ENCODE data around the gene PRKCZ. TPM values are rescaled to one million over a fixed set of nuclear protein-coding genes. Genes with fewer than 3 reads are reported as not detected.

The PRKCZ gene
- total and polyA plus RNA-seq, 2 experiments from 2014 or later: 26.2 to 36.9 TPM

DNA sequence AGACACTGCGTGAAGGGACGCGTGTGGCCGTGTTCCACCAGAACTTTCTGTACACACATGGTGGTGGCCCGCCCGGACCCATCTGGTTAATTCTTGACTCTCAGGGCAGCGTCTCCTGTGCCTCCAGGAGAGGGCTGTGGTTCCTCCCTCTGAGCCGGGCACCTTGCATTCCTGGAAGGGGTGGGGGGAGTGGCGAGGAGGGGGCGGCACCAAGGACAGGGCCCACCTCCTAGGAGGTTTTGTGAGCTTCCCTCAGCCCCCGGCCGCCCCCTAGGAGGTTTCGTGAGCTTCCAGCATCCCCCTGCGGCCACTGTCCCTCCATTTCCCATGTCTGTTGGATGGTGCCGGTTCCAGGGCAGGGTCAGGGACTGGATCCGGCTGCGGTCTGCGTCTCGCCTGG lies 115.4 kb downstream of the PRKCZ start:
- Histone ChIP-seq H3F3A (replicated peaks; ENCODE audit: low read depth) (peaks cover 3% of the 10 kb centered on the region; the same call in 1 of the 2 replicates), H3K4me3 (no peak overlapping the region), H3K4me2 (no peak overlapping the region), H3K4me1 (ENCODE audit: insufficient read depth) (0 out of 2 replicates have a peak, but pooled peaks cover 3% of the 10 kb centered on the region), H3K27me3 (ENCODE audit: insufficient read depth) (no peaks in the 10 kb centered on the region), H4K20me1 (replicated peaks; ENCODE audit: insufficient read depth) (no peaks in the 10 kb centered on the region; the same call in 1 of the 2 replicates), H2AFZ (no peak overlapping the region), H3K27ac (ENCODE audit: low read depth) (0 out of 2 replicates have a peak overlapping the region, but pooled peaks have one; percentile 45), H3K9me2 (ENCODE audit: insufficient read depth) (no peaks in the 10 kb centered on the region), H3K79me2 (replicated peaks; ENCODE audit: insufficient read depth) (no peaks in the 10 kb centered on the region), H3K36me3 (ENCODE audit: insufficient read depth) (no peaks in the 10 kb centered on the region)
- Mint-ChIP-seq H3K27ac (no peak overlapping the region), H3K4me1 (peaks cover 2% of the 10 kb centered on the region; the same call in 1 of the 3 replicates), H3K4me3 (no peak overlapping the region), H3K36me3 (ENCODE audit: low read depth) (peaks cover 17% of the 10 kb centered on the region), H3K9me3 (no peaks in the 10 kb centered on the region), H3K27me3 (ENCODE audit: insufficient read depth, low read depth, poor library complexity) (peaks cover 5% of the 10 kb centered on the region)
- TF ChIP-seq, protein P1, sequence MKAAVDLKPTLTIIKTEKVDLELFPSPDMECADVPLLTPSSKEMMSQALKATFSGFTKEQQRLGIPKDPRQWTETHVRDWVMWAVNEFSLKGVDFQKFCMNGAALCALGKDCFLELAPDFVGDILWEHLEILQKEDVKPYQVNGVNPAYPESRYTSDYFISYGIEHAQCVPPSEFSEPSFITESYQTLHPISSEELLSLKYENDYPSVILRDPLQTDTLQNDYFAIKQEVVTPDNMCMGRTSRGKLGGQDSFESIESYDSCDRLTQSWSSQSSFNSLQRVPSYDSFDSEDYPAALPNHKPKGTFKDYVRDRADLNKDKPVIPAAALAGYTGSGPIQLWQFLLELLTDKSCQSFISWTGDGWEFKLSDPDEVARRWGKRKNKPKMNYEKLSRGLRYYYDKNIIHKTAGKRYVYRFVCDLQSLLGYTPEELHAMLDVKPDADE (IDR thresholded peaks at IDR 0.05): no peak
- TF ChIP-seq, protein P2, sequence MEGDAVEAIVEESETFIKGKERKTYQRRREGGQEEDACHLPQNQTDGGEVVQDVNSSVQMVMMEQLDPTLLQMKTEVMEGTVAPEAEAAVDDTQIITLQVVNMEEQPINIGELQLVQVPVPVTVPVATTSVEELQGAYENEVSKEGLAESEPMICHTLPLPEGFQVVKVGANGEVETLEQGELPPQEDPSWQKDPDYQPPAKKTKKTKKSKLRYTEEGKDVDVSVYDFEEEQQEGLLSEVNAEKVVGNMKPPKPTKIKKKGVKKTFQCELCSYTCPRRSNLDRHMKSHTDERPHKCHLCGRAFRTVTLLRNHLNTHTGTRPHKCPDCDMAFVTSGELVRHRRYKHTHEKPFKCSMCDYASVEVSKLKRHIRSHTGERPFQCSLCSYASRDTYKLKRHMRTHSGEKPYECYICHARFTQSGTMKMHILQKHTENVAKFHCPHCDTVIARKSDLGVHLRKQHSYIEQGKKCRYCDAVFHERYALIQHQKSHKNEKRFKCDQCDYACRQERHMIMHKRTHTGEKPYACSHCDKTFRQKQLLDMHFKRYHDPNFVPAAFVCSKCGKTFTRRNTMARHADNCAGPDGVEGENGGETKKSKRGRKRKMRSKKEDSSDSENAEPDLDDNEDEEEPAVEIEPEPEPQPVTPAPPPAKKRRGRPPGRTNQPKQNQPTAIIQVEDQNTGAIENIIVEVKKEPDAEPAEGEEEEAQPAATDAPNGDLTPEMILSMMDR (conservative IDR thresholded peaks at IDR 0.05; ENCODE audit: low read depth in 2 of 2): no peak
- TF ChIP-seq NANOG (IDR thresholded peaks at IDR 0.05; ENCODE audit: borderline replicate concordance) (no peak), ZNF331 (CRISPR knock-in tag; IDR thresholded peaks at IDR 0.05; ENCODE audit: low read depth) (no peak), JUNB (IDR thresholded peaks at IDR 0.05; ENCODE audit: unreplicated experiment) (no peak), EZH2phosphoT487 (IDR thresholded peaks at IDR 0.05; ENCODE audit: unreplicated experiment) (no peak), CREB1 (CRISPR knock-in tag; IDR thresholded peaks at IDR 0.05; ENCODE audit: low read depth) (no peak), POLR2AphosphoS5 (IDR thresholded peaks at IDR 0.05; ENCODE audit: low read depth) (no peak), STAT1 (IDR thresholded peaks at IDR 0.05; ENCODE audit: unreplicated experiment) (no peak), EZH2 (IDR thresholded peaks at IDR 0.05; ENCODE audit: low read depth, unreplicated experiment) (no peak), ZNF114 (CRISPR knock-in tag; IDR thresholded peaks at IDR 0.05) (no peak)
- TF ChIP-seq, protein P3, sequence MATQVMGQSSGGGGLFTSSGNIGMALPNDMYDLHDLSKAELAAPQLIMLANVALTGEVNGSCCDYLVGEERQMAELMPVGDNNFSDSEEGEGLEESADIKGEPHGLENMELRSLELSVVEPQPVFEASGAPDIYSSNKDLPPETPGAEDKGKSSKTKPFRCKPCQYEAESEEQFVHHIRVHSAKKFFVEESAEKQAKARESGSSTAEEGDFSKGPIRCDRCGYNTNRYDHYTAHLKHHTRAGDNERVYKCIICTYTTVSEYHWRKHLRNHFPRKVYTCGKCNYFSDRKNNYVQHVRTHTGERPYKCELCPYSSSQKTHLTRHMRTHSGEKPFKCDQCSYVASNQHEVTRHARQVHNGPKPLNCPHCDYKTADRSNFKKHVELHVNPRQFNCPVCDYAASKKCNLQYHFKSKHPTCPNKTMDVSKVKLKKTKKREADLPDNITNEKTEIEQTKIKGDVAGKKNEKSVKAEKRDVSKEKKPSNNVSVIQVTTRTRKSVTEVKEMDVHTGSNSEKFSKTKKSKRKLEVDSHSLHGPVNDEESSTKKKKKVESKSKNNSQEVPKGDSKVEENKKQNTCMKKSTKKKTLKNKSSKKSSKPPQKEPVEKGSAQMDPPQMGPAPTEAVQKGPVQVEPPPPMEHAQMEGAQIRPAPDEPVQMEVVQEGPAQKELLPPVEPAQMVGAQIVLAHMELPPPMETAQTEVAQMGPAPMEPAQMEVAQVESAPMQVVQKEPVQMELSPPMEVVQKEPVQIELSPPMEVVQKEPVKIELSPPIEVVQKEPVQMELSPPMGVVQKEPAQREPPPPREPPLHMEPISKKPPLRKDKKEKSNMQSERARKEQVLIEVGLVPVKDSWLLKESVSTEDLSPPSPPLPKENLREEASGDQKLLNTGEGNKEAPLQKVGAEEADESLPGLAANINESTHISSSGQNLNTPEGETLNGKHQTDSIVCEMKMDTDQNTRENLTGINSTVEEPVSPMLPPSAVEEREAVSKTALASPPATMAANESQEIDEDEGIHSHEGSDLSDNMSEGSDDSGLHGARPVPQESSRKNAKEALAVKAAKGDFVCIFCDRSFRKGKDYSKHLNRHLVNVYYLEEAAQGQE (IDR thresholded peaks at IDR 0.05; ENCODE audit: unreplicated experiment): no peak
- TF ChIP-seq, protein P4, sequence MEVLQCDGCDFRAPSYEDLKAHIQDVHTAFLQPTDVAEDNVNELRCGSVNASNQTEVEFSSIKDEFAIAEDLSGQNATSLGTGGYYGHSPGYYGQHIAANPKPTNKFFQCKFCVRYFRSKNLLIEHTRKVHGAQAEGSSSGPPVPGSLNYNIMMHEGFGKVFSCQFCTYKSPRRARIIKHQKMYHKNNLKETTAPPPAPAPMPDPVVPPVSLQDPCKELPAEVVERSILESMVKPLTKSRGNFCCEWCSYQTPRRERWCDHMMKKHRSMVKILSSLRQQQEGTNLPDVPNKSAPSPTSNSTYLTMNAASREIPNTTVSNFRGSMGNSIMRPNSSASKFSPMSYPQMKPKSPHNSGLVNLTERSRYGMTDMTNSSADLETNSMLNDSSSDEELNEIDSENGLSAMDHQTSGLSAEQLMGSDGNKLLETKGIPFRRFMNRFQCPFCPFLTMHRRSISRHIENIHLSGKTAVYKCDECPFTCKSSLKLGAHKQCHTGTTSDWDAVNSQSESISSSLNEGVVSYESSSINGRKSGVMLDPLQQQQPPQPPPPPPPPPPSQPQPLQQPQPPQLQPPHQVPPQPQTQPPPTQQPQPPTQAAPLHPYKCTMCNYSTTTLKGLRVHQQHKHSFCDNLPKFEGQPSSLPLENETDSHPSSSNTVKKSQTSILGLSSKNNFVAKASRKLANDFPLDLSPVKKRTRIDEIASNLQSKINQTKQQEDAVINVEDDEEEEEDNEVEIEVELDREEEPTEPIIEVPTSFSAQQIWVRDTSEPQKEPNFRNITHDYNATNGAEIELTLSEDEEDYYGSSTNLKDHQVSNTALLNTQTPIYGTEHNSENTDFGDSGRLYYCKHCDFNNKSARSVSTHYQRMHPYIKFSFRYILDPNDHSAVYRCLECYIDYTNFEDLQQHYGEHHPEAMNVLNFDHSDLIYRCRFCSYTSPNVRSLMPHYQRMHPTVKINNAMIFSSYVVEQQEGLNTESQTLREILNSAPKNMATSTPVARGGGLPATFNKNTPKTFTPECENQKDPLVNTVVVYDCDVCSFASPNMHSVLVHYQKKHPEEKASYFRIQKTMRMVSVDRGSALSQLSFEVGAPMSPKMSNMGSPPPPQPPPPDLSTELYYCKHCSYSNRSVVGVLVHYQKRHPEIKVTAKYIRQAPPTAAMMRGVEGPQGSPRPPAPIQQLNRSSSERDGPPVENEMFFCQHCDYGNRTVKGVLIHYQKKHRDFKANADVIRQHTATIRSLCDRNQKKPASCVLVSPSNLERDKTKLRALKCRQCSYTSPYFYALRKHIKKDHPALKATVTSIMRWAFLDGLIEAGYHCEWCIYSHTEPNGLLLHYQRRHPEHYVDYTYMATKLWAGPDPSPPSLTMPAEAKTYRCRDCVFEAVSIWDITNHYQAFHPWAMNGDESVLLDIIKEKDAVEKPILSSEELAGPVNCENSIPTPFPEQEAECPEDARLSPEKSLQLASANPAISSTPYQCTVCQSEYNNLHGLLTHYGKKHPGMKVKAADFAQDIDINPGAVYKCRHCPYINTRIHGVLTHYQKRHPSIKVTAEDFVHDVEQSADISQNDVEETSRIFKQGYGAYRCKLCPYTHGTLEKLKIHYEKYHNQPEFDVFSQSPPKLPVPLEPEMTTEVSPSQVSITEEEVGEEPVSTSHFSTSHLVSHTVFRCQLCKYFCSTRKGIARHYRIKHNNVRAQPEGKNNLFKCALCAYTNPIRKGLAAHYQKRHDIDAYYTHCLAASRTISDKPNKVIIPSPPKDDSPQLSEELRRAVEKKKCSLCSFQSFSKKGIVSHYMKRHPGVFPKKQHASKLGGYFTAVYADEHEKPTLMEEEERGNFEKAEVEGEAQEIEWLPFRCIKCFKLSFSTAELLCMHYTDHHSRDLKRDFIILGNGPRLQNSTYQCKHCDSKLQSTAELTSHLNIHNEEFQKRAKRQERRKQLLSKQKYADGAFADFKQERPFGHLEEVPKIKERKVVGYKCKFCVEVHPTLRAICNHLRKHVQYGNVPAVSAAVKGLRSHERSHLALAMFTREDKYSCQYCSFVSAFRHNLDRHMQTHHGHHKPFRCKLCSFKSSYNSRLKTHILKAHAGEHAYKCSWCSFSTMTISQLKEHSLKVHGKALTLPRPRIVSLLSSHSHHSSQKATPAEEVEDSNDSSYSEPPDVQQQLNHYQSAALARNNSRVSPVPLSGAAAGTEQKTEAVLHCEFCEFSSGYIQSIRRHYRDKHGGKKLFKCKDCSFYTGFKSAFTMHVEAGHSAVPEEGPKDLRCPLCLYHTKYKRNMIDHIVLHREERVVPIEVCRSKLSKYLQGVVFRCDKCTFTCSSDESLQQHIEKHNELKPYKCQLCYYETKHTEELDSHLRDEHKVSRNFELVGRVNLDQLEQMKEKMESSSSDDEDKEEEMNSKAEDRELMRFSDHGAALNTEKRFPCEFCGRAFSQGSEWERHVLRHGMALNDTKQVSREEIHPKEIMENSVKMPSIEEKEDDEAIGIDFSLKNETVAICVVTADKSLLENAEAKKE (CRISPR knock-in tag; IDR thresholded peaks at IDR 0.05): no peak
- DNase-seq (ENCODE audit: low spot score): peak; percentile 66
- peak; percentile 83 for ATAC-seq
